Mesendoderm (in vitro differentiated cells): ENCODE measurements around the gene GBA2.

ENCODE experiments used
- DNase-seq: peaks from one replicate; pipeline ENCODE4 v3.0.0; 2013
- H2AK5ac ChIP-seq: 2 replicates; pipeline ENCODE4 v1.6.1; 2013; ENCODE audit warnings: low read length, inconsistent platforms
- H2BK120ac ChIP-seq: 2 replicates; pipeline ENCODE4 v1.6.1; 2013; ENCODE audit warnings: low read depth, mild to moderate bottlenecking, low read length, moderate library complexity, mixed read lengths
- H2BK15ac ChIP-seq: replicated peaks from 2 replicates; pipeline ENCODE4 v1.6.1; 2013; ENCODE audit warnings: low read depth, mild to moderate bottlenecking, moderate library complexity
- H2BK5ac ChIP-seq: 2 replicates; pipeline ENCODE4 v1.6.1; 2013; ENCODE audit warnings: low read length, inconsistent platforms
- H3K18ac ChIP-seq: 2 replicates; pipeline ENCODE4 v1.6.1; 2013; ENCODE audit warnings: mild to moderate bottlenecking, low read length, mixed read lengths
- H3K23ac ChIP-seq: one replicate; pipeline ENCODE4 v1.6.1; 2013; ENCODE audit warnings: low read length
- H3K27ac ChIP-seq: 2 replicates; pipeline ENCODE4 v1.5.1; 2013; ENCODE audit warnings: low read depth, mild to moderate bottlenecking, inconsistent platforms, low read length, moderate library complexity
- H3K27me3 ChIP-seq: 2 replicates; pipeline ENCODE4 v1.6.1; 2013; ENCODE audit warnings: low read length, control low read depth, mild to moderate bottlenecking, inconsistent platforms; ENCODE audit not compliant: insufficient read depth, poor library complexity
- H3K36me3 ChIP-seq: 2 replicates; pipeline ENCODE4 v1.6.1; 2013; ENCODE audit warnings: low read length, inconsistent platforms; ENCODE audit not compliant: control insufficient read depth, insufficient read depth
- H3K4ac ChIP-seq: one replicate; pipeline ENCODE4 v1.6.1; 2013; ENCODE audit warnings: low read depth, mild to moderate bottlenecking, low read length, moderate library complexity
- H3K4me1 ChIP-seq: 2 replicates; pipeline ENCODE4 v1.6.1; 2013; ENCODE audit warnings: low read depth, low read length, inconsistent platforms; ENCODE audit not compliant: control insufficient read depth
- H3K4me2 ChIP-seq: 2 replicates; pipeline ENCODE4 v1.6.1; 2013; ENCODE audit warnings: low read length
- H3K4me3 ChIP-seq: 2 replicates; pipeline ENCODE4 v1.5.1; 2013; ENCODE audit warnings: mild to moderate bottlenecking, low read length
- H3K56ac ChIP-seq: one replicate; pipeline ENCODE4 v1.6.1; 2013; ENCODE audit warnings: low read length
- H3K79me1 ChIP-seq: 2 replicates; pipeline ENCODE4 v1.6.1; 2013; ENCODE audit warnings: low read length, inconsistent platforms
- H3K79me2 ChIP-seq: 2 replicates; pipeline ENCODE4 v1.6.1; 2013; ENCODE audit warnings: mild to moderate bottlenecking, low read length; ENCODE audit not compliant: control insufficient read depth, insufficient read depth
- H3K9ac ChIP-seq: 2 replicates; pipeline ENCODE4 v1.6.1; 2013; ENCODE audit warnings: low read length, inconsistent platforms
- H4K5ac ChIP-seq: one replicate; pipeline ENCODE4 v1.6.1; 2013; ENCODE audit warnings: low read length
- H4K8ac ChIP-seq: one replicate; pipeline ENCODE4 v1.6.1; 2013; ENCODE audit warnings: low read depth, mild to moderate bottlenecking, control low read depth, low read length, moderate library complexity
- WGBS: extraction: QIAGEN DNeasy Blood & Tissue Kit; methylation state at CpG from one replicate; pipeline ENCODE4 v1.1.7; 2013; ENCODE audit warnings: low lambda C conversion rate, missing lambda C conversion rate; ENCODE audit not compliant: insufficient coverage; ENCODE audit errors: extremely low coverage; 5-methylcytosine and 5-hydroxymethylcytosine counted together

The GBA2 gene

GRCh38 chr9:35771534-35771933, 22.5 kb upstream of the GBA2 start:
- Histone ChIP-seq H3K27ac (no peak overlapping the region), H3K56ac (no peak overlapping the region), H3K18ac (no peak overlapping the region), H4K5ac (no peak overlapping the region), H2AK5ac (no peak overlapping the region), H3K4me2 (no peak overlapping the region), H3K4me1 (peaks cover 3% of the 10 kb centered on the region), H3K4ac (no peak overlapping the region), H3K4me3 (no peak overlapping the region), H3K27me3 (no peaks in the 10 kb centered on the region), H3K79me1 (no peaks in the 10 kb centered on the region), H2BK5ac (no peak overlapping the region), H3K36me3 (no peaks in the 10 kb centered on the region), H3K9ac (no peak overlapping the region), H2BK120ac (no peak overlapping the region), H2BK15ac (no peak overlapping the region), H3K79me2 (no peaks in the 10 kb centered on the region), H3K23ac (no peak overlapping the region), H4K8ac (no peak overlapping the region)
- DNase-seq, result no peak
- no CpG with 5 or more reads among the region's 1 CpG for WGBS

GRCh38 chr9:35771075-35771433, 22.0 kb upstream of the GBA2 start:
- no peak overlapping the region for H2BK5ac ChIP-seq
- H3K79me1 ChIP-seq, result no peaks in the 10 kb centered on the region
- WGBS, result no CpG with 5 or more reads among the region's 4 CpGs
- H2BK15ac ChIP-seq, result no peak overlapping the region
- H3K4me2 ChIP-seq, result no peak overlapping the region
- no peak overlapping the region for H3K18ac ChIP-seq
- no peak overlapping the region for H2AK5ac ChIP-seq
- H3K4me3 ChIP-seq, result no peak overlapping the region
- no peak overlapping the region for H4K5ac ChIP-seq
- H3K56ac ChIP-seq, result no peak overlapping the region
- H3K36me3 ChIP-seq, result no peaks in the 10 kb centered on the region
- no peak overlapping the region for H3K23ac ChIP-seq
- H3K79me2 ChIP-seq, result no peaks in the 10 kb centered on the region
- no peaks in the 10 kb centered on the region for H3K27me3 ChIP-seq
- H3K4ac ChIP-seq, result no peak overlapping the region
- no peak overlapping the region for H2BK120ac ChIP-seq
- H4K8ac ChIP-seq, result no peak overlapping the region
- no peak overlapping the region for H3K27ac ChIP-seq
- no peak overlapping the region for H3K9ac ChIP-seq
- H3K4me1 ChIP-seq, result peaks cover 3% of the 10 kb centered on the region
- DNase-seq, result no peak

- no peak overlapping the region for H2BK5ac ChIP-seq
- H3K4me3 ChIP-seq, result no peak overlapping the region
- H4K5ac ChIP-seq, result no peak overlapping the region
- H3K27me3 ChIP-seq, result no peaks in the 10 kb centered on the region
- no peak overlapping the region for H3K18ac ChIP-seq
- WGBS, result no CpG with 5 or more reads among the region's 1 CpG
- H3K56ac ChIP-seq, result no peak overlapping the region
- no peak overlapping the region for H3K23ac ChIP-seq
- no peak overlapping the region for H3K27ac ChIP-seq
- no peak overlapping the region for H3K9ac ChIP-seq
- H3K4me1 ChIP-seq, result no peaks in the 10 kb centered on the region
- H3K4ac ChIP-seq, result no peak overlapping the region
- H2BK15ac ChIP-seq, result no peak overlapping the region
- H3K36me3 ChIP-seq, result no peaks in the 10 kb centered on the region
- no peak overlapping the region for H2AK5ac ChIP-seq
- H2BK120ac ChIP-seq, result no peak overlapping the region
- no peaks in the 10 kb centered on the region for H3K79me1 ChIP-seq
- H3K79me2 ChIP-seq, result no peaks in the 10 kb centered on the region
- no peak overlapping the region for H3K4me2 ChIP-seq
- no peak overlapping the region for H4K8ac ChIP-seq
- DNase-seq, result no peak
These were observed 20.7 kb upstream of the GBA2 start for GRCh38 chr9:35769763-35770162.

- Histone ChIP-seq H2BK15ac (no peak overlapping the region), H3K36me3 (no peaks in the 10 kb centered on the region), H3K79me1 (no peaks in the 10 kb centered on the region), H3K79me2 (no peaks in the 10 kb centered on the region), H4K5ac (no peak overlapping the region), H3K4ac (no peak overlapping the region), H3K27me3 (no peaks in the 10 kb centered on the region), H3K4me1 (no peaks in the 10 kb centered on the region), H3K56ac (no peak overlapping the region), H3K4me3 (no peak overlapping the region), H2BK120ac (no peak overlapping the region), H2AK5ac (no peak overlapping the region), H3K23ac (no peak overlapping the region), H3K18ac (no peak overlapping the region), H4K8ac (no peak overlapping the region), H3K9ac (no peak overlapping the region), H3K4me2 (no peak overlapping the region), H2BK5ac (no peak overlapping the region), H3K27ac (no peak overlapping the region)
- no peak for DNase-seq
- WGBS, result no CpG with 5 or more reads among the region's 1 CpG
These were observed 18.4 kb upstream of the GBA2 start for GRCh38 chr9:35767458-35767857.

- H3K18ac ChIP-seq, result no peak overlapping the region
- H2AK5ac ChIP-seq, result no peak overlapping the region
- no peak overlapping the region for H3K4me3 ChIP-seq
- H2BK15ac ChIP-seq, result no peak overlapping the region
- no peak overlapping the region for H3K9ac ChIP-seq
- no peaks in the 10 kb centered on the region for H3K27me3 ChIP-seq
- no peak overlapping the region for H4K8ac ChIP-seq
- no peak overlapping the region for H3K4ac ChIP-seq
- H3K79me1 ChIP-seq, result no peaks in the 10 kb centered on the region
- DNase-seq, result no peak
- H2BK5ac ChIP-seq, result no peak overlapping the region
- no peak overlapping the region for H3K23ac ChIP-seq
- no peak overlapping the region for H3K27ac ChIP-seq
- H3K4me2 ChIP-seq, result no peak overlapping the region
- no peak overlapping the region for H2BK120ac ChIP-seq
- no peak overlapping the region for H4K5ac ChIP-seq
- H3K36me3 ChIP-seq, result no peaks in the 10 kb centered on the region
- H3K56ac ChIP-seq, result no peak overlapping the region
- H3K4me1 ChIP-seq, result no peaks in the 10 kb centered on the region
- no peaks in the 10 kb centered on the region for H3K79me2 ChIP-seq
- WGBS, result no CpG with 5 or more reads among the region's 2 CpGs
These were observed 18.0 kb upstream of the GBA2 start for GRCh38 chr9:35766997-35767396.

- no peaks in the 10 kb centered on the region for H3K4me1 ChIP-seq
- no peak overlapping the region for H3K4me3 ChIP-seq
- H3K4ac ChIP-seq, result no peak overlapping the region
- H3K27me3 ChIP-seq, result no peaks in the 10 kb centered on the region
- H3K56ac ChIP-seq, result no peak overlapping the region
- H2BK15ac ChIP-seq, result no peak overlapping the region
- H4K5ac ChIP-seq, result no peak overlapping the region
- no peak overlapping the region for H3K27ac ChIP-seq
- H3K23ac ChIP-seq, result no peak overlapping the region
- no peak overlapping the region for H3K18ac ChIP-seq
- no peaks in the 10 kb centered on the region for H3K36me3 ChIP-seq
- H4K8ac ChIP-seq, result no peak overlapping the region
- no peak overlapping the region for H2AK5ac ChIP-seq
- H3K79me2 ChIP-seq, result no peaks in the 10 kb centered on the region
- H3K79me1 ChIP-seq, result no peaks in the 10 kb centered on the region
- no peak overlapping the region for H3K4me2 ChIP-seq
- no peak overlapping the region for H2BK5ac ChIP-seq
- H3K9ac ChIP-seq, result no peak overlapping the region
- no CpG with 5 or more reads among the region's 1 CpG for WGBS
- DNase-seq, result no peak
- no peak overlapping the region for H2BK120ac ChIP-seq
These were observed 14.8 kb upstream of the GBA2 start for GRCh38 chr9:35763803-35764202.
